HEK293 (cell line): ENCODE measurements around the gene ZDHHC8.

Experiments used
- CTCF ChIA-PET: fragments of 350-600 bp; formaldehyde crosslinking; extraction: SDS; loops from one replicate; lab custom pipeline; 2021; ENCODE audit warnings: antibody characterized with exemption; lab: Yijun Ruan, JAX
- POLR2A ChIA-PET: fragments of 300-600 bp; formaldehyde crosslinking; extraction: SDS; loops from one replicate; lab custom pipeline; 2020; ENCODE audit warnings: antibody characterized with exemption, inconsistent platforms; lab: Yijun Ruan, JAX
- H3K27ac ChIP-seq: fragments of 200-500 bp; sonication (Bioruptor generic); 2 replicates; pipeline ENCODE4 v1.5.1; 2014; ENCODE audit warnings: low read depth, low read length, control low read depth, inconsistent platforms; ENCODE audit errors: extremely low read depth
- H3K36me3 ChIP-seq, 2 experiments: fragments of 200-500 bp in 1 of 2; sonication (Bioruptor generic) in 1 of 2; 1 replicate in 1 of 2; 2 replicates in 1 of 2; pipeline ENCODE4 v1.5.1; 2014 to 2017; ENCODE audit warnings: inconsistent platforms in 2 of 2, low read length in 2 of 2; ENCODE audit not compliant: control insufficient read depth in 2 of 2, insufficient read depth in 1 of 2
- H3K4me1 ChIP-seq: fragments of 200-500 bp; sonication (Bioruptor generic); 2 replicates; pipeline ENCODE4 v1.5.1; 2014; ENCODE audit warnings: mild to moderate bottlenecking, low read length, inconsistent platforms; ENCODE audit not compliant: control insufficient read depth, insufficient read depth
- H3K4me3 ChIP-seq: 2 replicates; pipeline ENCODE4 v1.5.1; 2011; ENCODE audit warnings: low read depth, mild to moderate bottlenecking, control low read depth, low read length, moderate library complexity
- H3K9me3 ChIP-seq: fragments of 200-500 bp; sonication (Bioruptor generic); 2 replicates; pipeline ENCODE4 v1.5.1; 2014; ENCODE audit warnings: low read depth, low read length, inconsistent platforms; ENCODE audit not compliant: control insufficient read depth, insufficient read depth
- BCL11B ChIP-seq: fragments of 450-650 bp; formaldehyde crosslinking; IDR thresholded peaks from 2 replicates; pipeline ENCODE4 v1.5.1; 2016; ENCODE audit warnings: low read depth, missing biosample characterization, missing genetic modification characterization
- GFI1B ChIP-seq: fragments of 450-650 bp; formaldehyde crosslinking; IDR thresholded peaks from 2 replicates; pipeline ENCODE4 v1.5.1; 2016; ENCODE audit warnings: missing biosample characterization, missing genetic modification characterization
- HOXA7 ChIP-seq: sonication (generic); formaldehyde crosslinking; IDR thresholded peaks from 2 replicates; pipeline ENCODE4 v1.8.1; 2022; ENCODE audit warnings: missing genetic modification reagents, borderline replicate concordance
- HOXC10 ChIP-seq: sonication (generic); formaldehyde crosslinking; IDR thresholded peaks from 2 replicates; pipeline ENCODE4 v1.8.1; 2023; ENCODE audit warnings: mild to moderate bottlenecking, missing genetic modification reagents
- HOXD13 ChIP-seq: sonication (generic); formaldehyde crosslinking; IDR thresholded peaks from 2 replicates; pipeline ENCODE4 v1.8.0; 2022; ENCODE audit warnings: missing genetic modification reagents, borderline replicate concordance
- SP7 ChIP-seq: fragments of 450-650 bp; formaldehyde crosslinking; IDR thresholded peaks from 2 replicates; pipeline ENCODE4 v1.5.1; 2016; ENCODE audit warnings: missing biosample characterization, missing genetic modification characterization
- ZBTB20 ChIP-seq: fragments of 450-650 bp; formaldehyde crosslinking; IDR thresholded peaks from 2 replicates; pipeline ENCODE4 v1.5.1; 2016; ENCODE audit warnings: missing biosample characterization, missing genetic modification characterization
- ZFHX2 ChIP-seq: fragments of 450-650 bp; formaldehyde crosslinking; conservative IDR thresholded peaks from 2 replicates; pipeline ENCODE4 v1.5.1; 2016; ENCODE audit warnings: missing biosample characterization, missing genetic modification characterization
- ZNF155 ChIP-seq: fragments of 450-650 bp; formaldehyde crosslinking; IDR thresholded peaks from 2 replicates; pipeline ENCODE4 v1.5.1; 2016; ENCODE audit warnings: missing biosample characterization, missing genetic modification characterization
- ZNF16 ChIP-seq: fragments of 450-650 bp; formaldehyde crosslinking; IDR thresholded peaks from 2 replicates; pipeline ENCODE4 v1.5.1; 2016; ENCODE audit warnings: low read depth, missing biosample characterization, missing genetic modification characterization
- ZNF174 ChIP-seq: fragments of 450-650 bp; formaldehyde crosslinking; IDR thresholded peaks from 2 replicates; pipeline ENCODE4 v1.5.0; 2017; ENCODE audit warnings: missing biosample characterization, mild to moderate bottlenecking, missing genetic modification characterization
- ZNF2 ChIP-seq: fragments of 450-650 bp; formaldehyde crosslinking; IDR thresholded peaks from 2 replicates; pipeline ENCODE4 v1.5.1; 2016; ENCODE audit warnings: missing biosample characterization, missing genetic modification characterization
- ZNF341 ChIP-seq: fragments of 450-650 bp; formaldehyde crosslinking; IDR thresholded peaks from 2 replicates; pipeline ENCODE4; 2016; ENCODE audit warnings: low read depth, missing biosample characterization, missing genetic modification characterization
- ZNF433 ChIP-seq: fragments of 450-650 bp; formaldehyde crosslinking; IDR thresholded peaks from 2 replicates; pipeline ENCODE4 v1.5.1; 2016; ENCODE audit warnings: missing biosample characterization, missing genetic modification characterization, low read depth
- ZNF501 ChIP-seq: fragments of 450-650 bp; formaldehyde crosslinking; IDR thresholded peaks from 2 replicates; pipeline ENCODE4 v1.5.1; 2016; ENCODE audit warnings: missing biosample characterization, missing genetic modification characterization
- ZNF561 ChIP-seq: fragments of 450-650 bp; IDR thresholded peaks from 2 replicates; pipeline ENCODE4 v1.5.1; 2018; ENCODE audit warnings: missing biosample characterization, missing genetic modification characterization, borderline replicate concordance
- ZNF623 ChIP-seq: fragments of 450-650 bp; formaldehyde crosslinking; IDR thresholded peaks from 2 replicates; pipeline ENCODE4 v1.5.1; 2016; ENCODE audit warnings: missing biosample characterization, missing genetic modification characterization
- ZNF624 ChIP-seq: fragments of 450-650 bp; formaldehyde crosslinking; IDR thresholded peaks from 2 replicates; pipeline ENCODE4 v1.5.1; 2017; ENCODE audit warnings: missing biosample characterization, missing genetic modification characterization
- ZNF658 ChIP-seq: fragments of 450-650 bp; formaldehyde crosslinking; IDR thresholded peaks from 2 replicates; pipeline ENCODE4; 2016; ENCODE audit warnings: missing biosample characterization, missing genetic modification characterization
- ZNF664 ChIP-seq: fragments of 450-650 bp; formaldehyde crosslinking; IDR thresholded peaks from 2 replicates; pipeline ENCODE4 v1.5.1; 2016; ENCODE audit warnings: missing biosample characterization, missing genetic modification characterization
- ZNF768 ChIP-seq: fragments of 450-650 bp; formaldehyde crosslinking; IDR thresholded peaks from 2 replicates; pipeline ENCODE4 v1.5.1; 2018; ENCODE audit warnings: missing biosample characterization, mild to moderate bottlenecking, missing genetic modification characterization
- ZNF791 ChIP-seq: fragments of 450-650 bp; formaldehyde crosslinking; IDR thresholded peaks from 2 replicates; pipeline ENCODE4 v1.5.1; 2016; ENCODE audit warnings: missing biosample characterization, missing genetic modification characterization
- ZSCAN23 ChIP-seq: fragments of 450-650 bp; formaldehyde crosslinking; IDR thresholded peaks from 2 replicates; pipeline ENCODE4 v1.5.1; 2016; ENCODE audit warnings: missing biosample characterization, missing genetic modification characterization
- TF ChIP-seq, protein P1 (sequence below): fragments of 450-650 bp; formaldehyde crosslinking; IDR thresholded peaks from 2 replicates; pipeline ENCODE4 v1.5.1; 2017; ENCODE audit warnings: missing biosample characterization, missing genetic modification characterization
- TF ChIP-seq, protein P2 (sequence below): fragments of 450-650 bp; formaldehyde crosslinking; IDR thresholded peaks from 2 replicates; pipeline ENCODE4 v1.5.1; 2016; ENCODE audit warnings: missing biosample characterization, missing genetic modification characterization
- TF ChIP-seq, protein P3 (sequence below): fragments of 450-650 bp; formaldehyde crosslinking; IDR thresholded peaks from 2 replicates; pipeline ENCODE4 v1.5.1; 2016; ENCODE audit warnings: missing biosample characterization, missing genetic modification characterization
- TF ChIP-seq, protein P4 (sequence below): fragments of 450-650 bp; formaldehyde crosslinking; IDR thresholded peaks from 2 replicates; pipeline ENCODE4 v1.5.1; 2016; ENCODE audit warnings: missing biosample characterization, missing genetic modification characterization

The ZDHHC8 gene

DNA sequence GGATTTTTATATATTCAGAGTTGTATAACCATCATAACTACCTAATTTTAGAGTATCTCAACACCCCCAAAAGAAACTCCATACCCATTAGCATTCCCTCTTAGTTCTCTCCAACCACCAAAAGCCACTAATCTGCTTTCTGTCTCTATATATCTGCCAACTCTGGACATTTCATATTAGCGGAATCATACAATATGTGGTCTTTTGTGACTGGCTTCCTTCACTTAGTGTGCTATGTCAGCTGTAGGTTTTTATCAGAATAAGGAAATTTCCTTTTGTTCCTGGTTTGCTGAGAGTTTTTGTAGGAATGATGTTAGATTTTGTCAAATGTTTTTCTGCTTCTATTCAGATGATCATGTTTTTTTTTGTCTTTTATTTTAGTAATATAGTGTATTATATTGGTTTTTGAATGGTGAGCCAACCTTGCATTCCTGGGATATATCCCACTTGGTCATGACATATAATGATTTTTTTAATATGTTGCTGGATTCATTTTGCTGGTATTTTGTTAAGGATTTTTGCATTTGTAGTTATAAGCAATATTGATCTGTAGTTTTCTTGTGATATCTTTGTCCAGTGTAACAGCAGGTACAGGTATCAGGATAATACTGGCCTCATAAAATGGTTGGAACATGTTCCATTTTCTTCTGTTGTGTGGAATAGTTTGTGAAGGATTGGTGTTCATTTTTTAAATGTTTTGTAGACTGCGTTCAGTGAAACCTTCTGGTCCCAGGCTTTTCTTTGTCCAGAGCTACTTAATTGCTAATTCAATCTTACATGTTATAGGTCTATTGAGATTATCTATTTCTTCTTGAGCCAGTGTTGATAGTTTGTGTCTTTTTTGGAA is 34.8 kb upstream of the ZDHHC8 start:
- peaks cover 57 to 99% of the 10 kb centered on the region in 2 experiments for H3K36me3 ChIP-seq
- TF ChIP-seq ZNF658 (tag by site-specific recombination) (no peak), HOXC10 (CRISPR knock-in tag) (no peak), GFI1B (no peak), ZBTB20 (tag by site-specific recombination) (no peak), SP7 (no peak), ZNF16 (tag by site-specific recombination) (no peak), ZNF341 (tag by site-specific recombination) (no peak), ZNF174 (tag by site-specific recombination) (no peak), ZNF623 (tag by site-specific recombination) (no peak), ZNF664 (no peak), ZSCAN23 (no peak), ZNF791 (no peak), ZNF561 (tag by site-specific recombination) (no peak)
- TF ChIP-seq, protein P1, sequence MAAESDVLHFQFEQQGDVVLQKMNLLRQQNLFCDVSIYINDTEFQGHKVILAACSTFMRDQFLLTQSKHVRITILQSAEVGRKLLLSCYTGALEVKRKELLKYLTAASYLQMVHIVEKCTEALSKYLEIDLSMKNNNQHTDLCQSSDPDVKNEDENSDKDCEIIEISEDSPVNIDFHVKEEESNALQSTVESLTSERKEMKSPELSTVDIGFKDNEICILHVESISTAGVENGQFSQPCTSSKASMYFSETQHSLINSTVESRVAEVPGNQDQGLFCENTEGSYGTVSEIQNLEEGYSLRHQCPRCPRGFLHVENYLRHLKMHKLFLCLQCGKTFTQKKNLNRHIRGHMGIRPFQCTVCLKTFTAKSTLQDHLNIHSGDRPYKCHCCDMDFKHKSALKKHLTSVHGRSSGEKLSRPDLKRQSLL (tag by site-specific recombination), result no peak
- TF ChIP-seq, all 188 proteins: peak for 0
- CTCF ChIA-PET, result interaction anchor here (0.7 to 3.0 kb wide), 6 partner anchors 11 to 127 kb away, joined by 3 to 11 read pairs (median 3); no protein-coding TSS in a partner anchor
- no peaks in the 10 kb centered on the region for H3K9me3 ChIP-seq
- no peak overlapping the region for H3K27ac ChIP-seq
- H3K4me1 ChIP-seq, result no peaks in the 10 kb centered on the region
- no peak overlapping the region for H3K4me3 ChIP-seq
- POLR2A ChIA-PET, result interaction anchor here (1.3 kb wide), 1 partner anchor 15 kb away, joined by 3 read pairs; no protein-coding TSS in a partner anchor

DNA sequence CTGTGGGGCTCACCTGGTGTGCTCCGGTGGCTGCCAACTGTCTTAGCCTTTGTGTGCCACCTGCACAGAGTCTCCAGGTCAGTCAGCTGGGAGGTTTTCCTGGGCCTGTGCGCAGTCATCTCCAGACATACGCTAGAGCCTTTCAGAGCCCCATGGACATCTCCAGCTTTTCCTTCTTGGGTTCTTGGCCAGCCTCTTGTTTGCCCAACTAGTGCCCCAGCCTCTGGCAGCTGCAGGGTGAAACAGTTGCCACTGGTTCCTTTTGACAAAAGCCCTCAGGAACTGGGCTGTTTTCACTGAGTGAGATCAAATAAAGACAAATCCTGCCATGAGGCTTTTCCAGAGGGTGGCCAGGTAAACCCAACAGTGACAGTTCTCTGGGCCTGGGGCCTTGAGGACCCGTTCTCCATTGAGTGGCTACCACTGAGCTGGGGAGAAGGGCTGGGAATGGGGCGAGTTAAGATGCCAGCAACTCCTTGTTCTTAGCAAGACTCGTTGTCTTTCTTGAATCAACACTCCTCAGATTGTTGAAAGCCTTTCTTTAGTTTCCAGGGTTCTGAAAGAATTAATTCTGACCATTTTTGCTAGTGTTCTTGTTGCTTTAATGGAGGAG is 32.4 kb upstream of the ZDHHC8 start:
- Histone ChIP-seq H3K36me3 (peaks cover 58 to 98% of the 10 kb centered on the region in 2 experiments), H3K27ac (no peak overlapping the region), H3K4me1 (no peaks in the 10 kb centered on the region), H3K9me3 (no peaks in the 10 kb centered on the region), H3K4me3 (no peak overlapping the region)
- ChIA-PET POLR2A (no interaction called here), CTCF (no interaction called here)
- TF ChIP-seq ZNF501 (no peak), ZFHX2 (tag by site-specific recombination) (no peak), BCL11B (tag by site-specific recombination) (no peak), HOXD13 (CRISPR knock-in tag) (no peak), ZNF624 (no peak), ZNF433 (tag by site-specific recombination) (no peak), ZNF2 (tag by site-specific recombination) (no peak), ZNF768 (no peak), HOXA7 (CRISPR knock-in tag) (no peak), ZNF623 (tag by site-specific recombination) (no peak), ZNF155 (no peak)
- TF ChIP-seq, protein P2, sequence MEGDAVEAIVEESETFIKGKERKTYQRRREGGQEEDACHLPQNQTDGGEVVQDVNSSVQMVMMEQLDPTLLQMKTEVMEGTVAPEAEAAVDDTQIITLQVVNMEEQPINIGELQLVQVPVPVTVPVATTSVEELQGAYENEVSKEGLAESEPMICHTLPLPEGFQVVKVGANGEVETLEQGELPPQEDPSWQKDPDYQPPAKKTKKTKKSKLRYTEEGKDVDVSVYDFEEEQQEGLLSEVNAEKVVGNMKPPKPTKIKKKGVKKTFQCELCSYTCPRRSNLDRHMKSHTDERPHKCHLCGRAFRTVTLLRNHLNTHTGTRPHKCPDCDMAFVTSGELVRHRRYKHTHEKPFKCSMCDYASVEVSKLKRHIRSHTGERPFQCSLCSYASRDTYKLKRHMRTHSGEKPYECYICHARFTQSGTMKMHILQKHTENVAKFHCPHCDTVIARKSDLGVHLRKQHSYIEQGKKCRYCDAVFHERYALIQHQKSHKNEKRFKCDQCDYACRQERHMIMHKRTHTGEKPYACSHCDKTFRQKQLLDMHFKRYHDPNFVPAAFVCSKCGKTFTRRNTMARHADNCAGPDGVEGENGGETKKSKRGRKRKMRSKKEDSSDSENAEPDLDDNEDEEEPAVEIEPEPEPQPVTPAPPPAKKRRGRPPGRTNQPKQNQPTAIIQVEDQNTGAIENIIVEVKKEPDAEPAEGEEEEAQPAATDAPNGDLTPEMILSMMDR (tag by site-specific recombination), result no peak
- TF ChIP-seq, protein P3, sequence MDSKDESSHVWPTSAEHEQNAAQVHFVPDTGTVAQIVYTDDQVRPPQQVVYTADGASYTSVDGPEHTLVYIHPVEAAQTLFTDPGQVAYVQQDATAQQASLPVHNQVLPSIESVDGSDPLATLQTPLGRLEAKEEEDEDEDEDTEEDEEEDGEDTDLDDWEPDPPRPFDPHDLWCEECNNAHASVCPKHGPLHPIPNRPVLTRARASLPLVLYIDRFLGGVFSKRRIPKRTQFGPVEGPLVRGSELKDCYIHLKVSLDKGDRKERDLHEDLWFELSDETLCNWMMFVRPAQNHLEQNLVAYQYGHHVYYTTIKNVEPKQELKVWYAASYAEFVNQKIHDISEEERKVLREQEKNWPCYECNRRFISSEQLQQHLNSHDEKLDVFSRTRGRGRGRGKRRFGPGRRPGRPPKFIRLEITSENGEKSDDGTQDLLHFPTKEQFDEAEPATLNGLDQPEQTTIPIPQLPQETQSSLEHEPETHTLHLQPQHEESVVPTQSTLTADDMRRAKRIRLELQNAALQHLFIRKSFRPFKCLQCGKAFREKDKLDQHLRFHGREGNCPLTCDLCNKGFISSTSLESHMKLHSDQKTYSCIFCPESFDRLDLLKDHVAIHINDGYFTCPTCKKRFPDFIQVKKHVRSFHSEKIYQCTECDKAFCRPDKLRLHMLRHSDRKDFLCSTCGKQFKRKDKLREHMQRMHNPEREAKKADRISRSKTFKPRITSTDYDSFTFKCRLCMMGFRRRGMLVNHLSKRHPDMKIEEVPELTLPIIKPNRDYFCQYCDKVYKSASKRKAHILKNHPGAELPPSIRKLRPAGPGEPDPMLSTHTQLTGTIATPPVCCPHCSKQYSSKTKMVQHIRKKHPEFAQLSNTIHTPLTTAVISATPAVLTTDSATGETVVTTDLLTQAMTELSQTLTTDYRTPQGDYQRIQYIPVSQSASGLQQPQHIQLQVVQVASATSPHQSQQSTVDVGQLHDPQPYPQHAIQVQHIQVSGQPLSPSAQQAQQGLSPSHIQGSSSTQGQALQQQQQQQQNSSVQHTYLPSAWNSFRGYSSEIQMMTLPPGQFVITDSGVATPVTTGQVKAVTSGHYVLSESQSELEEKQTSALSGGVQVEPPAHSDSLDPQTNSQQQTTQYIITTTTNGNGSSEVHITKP (tag by site-specific recombination), result no peak
- TF ChIP-seq, protein P4, sequence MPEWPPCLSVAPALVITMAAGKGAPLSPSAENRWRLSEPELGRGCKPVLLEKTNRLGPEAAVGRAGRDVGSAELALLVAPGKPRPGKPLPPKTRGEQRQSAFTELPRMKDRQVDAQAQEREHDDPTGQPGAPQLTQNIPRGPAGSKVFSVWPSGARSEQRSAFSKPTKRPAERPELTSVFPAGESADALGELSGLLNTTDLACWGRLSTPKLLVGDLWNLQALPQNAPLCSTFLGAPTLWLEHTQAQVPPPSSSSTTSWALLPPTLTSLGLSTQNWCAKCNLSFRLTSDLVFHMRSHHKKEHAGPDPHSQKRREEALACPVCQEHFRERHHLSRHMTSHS (tag by site-specific recombination), result no peak
